CD4-positive, alpha-beta T cell treated with Interleukin-15 for 1 hour (primary cell): Measurements from ENCODE around the gene TNRC6C.

Experiments used
- DNase-seq: peaks from one replicate; pipeline ENCODE4 v3.0.0-alpha.2; 2020

TNRC6C gene

DNA sequence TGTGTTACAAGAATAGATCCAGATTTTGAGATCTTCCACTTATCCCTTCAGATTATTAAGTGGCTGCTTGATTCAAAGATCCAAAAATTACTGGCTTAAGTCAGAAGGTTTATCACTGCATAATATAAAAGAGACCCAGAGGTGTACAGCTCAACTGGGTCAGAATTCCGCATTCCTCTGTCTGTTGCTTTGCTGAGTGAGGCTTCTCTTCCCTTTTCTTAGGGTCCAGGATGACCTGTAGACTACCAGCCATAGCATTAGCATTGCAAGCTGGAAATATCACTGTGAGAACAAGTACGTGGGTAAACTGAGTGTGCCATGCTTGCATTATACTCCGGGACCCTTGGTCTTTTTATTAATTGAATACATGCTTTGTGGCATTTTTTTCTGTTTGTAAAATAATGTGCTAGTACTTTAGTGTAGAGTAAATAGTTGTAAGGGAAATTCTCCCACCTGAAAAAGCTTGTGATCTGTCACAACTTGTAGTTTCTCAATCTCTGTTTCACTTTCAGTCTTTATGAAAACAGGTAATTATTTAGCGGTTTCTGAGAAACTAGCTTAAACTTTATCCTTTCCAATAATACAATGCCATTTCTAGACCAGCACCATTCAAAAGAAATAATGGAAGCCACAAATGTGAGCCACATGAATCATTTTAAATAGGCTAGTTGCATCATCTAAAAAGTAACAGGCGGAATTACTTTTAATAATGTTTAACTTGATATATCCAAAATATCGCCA, 61.6 kb downstream of the TNRC6C start:
- DNase-seq, result no peak

DNA sequence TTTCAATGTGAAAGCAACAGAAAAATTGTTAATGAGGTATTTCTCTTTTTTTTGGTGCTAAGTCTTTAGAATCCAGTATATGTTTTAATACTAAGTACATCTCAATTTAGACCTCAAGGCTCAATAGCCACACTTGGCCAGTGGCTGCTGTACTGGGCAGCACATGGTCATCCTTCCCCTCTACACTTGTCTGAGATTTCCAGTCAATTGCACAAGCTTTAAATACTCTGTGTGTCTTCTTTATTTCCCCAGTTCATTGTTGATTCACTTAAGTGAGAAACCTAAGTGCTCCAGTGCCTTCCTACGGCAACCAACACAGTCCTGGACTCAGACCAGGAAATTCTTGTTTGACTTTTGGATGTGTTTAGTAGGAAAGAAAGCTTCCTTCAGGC, 62.2 kb downstream of the TNRC6C start:
- DNase-seq, result no peak

DNA sequence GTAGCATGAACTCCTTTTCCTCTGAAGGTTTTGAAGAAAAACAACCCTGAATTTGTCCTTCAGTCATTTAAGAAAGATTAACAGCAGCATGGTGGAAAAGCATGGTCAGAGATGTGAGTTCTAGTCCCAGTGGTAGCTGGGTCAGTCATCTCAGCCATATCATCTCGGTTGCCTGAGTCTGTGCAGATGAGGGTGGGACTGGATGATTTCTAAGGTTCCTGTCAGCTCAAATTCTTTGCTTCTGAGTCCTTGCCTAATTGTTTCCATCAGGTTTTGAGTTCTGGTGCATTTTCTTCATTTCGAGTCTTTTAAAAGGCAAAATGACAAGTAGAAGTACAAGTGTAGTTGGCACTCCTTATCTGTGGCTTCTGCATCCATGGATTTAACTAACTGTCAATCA, 63.9 kb downstream of the TNRC6C start:
- no peak for DNase-seq

DNA sequence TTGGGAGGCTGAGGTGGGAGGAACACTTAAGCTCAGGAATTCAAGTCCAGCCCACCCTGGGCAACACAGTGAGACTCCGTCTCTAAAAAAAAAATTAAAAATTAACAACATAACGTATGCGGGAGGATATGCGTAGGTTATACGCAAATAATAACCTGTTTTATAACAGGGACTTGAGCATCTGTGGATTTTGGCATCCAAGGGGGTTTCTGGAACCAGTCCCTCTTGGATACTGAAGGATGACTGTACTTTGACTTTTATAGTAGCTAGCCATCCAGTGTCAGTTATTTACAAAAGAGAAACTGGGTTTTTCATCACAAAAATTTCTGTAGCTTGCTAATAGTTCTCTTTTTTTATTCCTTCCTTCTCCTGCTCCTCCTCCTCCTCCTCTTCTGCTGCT, 64.5 kb downstream of the TNRC6C start:
- DNase-seq, result no peak

DNA sequence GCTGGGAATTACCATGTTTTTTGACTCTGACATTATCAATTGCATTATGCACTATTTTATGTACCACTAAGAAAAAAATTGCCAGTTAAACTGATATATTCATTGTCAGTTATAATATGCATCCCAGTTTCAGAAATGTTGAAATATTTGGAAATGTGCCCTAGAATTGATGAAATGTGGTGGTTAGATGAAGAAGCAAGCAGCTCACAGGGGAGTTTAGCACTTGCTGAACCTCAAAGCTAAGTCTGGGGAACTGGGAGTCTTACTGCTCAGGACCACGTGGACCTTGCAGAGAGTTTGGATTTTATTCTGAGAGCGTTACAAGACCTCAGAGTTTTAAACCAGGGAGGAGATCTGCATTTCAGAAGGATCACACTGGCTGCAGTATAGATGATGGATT, 67.9 kb downstream of the TNRC6C start:
- no peak for DNase-seq

DNA sequence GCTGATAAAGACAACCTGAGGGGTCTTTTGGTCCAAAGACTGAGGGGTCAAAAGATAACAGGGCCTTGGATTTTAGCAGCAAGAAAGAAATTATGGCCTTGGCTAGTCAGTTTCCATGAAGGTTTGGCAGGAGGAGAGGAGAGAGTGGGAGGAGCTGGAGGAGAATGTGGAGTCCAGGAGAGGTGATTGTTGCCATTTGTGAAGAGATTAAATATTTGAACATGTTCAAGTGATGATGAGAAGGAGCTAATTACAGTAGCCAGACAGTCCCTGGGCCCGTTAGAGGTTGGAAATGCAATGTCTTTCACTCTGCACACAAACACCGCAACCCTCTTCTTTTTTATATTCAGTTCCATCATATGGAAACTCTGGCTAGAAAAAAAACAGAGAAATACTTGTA, 68.6 kb downstream of the TNRC6C start:
- no peak for DNase-seq

DNA sequence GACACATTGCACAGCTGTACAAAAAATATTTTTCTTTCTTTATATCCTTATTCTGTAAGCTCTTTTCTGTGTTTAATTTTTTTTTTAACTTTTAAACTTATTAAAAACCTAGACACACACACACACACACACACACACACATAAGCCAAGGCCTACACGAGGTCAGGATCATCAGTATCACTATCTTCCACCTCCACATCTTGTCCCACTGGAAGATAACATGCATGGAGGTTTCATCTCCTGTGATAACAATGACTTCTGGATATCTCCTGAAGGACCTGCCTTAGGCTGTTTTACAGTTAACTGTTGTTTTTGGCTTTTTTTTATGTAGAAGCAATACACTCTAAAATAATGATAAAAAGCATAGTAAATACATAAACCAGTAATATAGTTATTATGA, 71.2 kb downstream of the TNRC6C start:
- DNase-seq, result no peak

DNA sequence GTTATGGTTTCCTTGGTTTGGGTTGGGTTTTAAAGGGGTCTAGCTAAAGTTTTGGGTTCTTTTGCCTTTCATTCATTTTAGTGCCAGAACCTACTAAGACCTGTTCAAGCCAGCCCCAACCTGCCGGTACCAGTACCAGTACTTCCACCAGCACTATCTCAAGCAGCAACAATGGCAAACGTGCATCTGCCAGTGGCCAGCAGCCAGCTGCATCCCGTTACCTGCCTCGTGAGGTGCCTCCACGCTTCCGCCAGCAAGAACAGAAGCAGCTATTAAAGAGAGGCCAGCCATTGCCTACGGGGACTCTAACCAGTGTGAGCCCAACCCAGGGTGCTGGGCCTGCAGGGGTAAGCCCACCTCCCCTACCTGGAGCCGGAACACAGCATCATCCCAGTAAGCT, 72.9 kb downstream of the TNRC6C start:
- DNase-seq, result no peak

DNA sequence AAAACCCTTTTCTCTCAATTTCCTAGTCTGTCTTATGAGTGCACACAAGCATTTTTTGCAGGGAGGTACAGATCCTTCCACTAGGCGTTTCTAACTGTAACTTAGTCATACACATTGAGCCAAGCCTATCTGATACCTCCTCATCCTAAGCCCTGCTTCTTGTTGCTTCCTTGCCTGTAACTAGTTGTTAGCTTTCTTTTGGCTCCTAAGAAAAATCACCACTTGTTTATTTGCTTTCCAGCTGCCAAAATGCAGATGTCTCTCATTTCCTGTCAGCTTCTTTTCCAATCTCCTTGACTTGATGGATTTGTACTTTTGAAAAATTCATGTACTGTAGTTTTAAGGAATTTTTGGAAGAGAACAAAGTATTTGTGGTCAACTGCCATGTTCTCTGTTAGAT, 73.7 kb downstream of the TNRC6C start:
- no peak for DNase-seq

DNA sequence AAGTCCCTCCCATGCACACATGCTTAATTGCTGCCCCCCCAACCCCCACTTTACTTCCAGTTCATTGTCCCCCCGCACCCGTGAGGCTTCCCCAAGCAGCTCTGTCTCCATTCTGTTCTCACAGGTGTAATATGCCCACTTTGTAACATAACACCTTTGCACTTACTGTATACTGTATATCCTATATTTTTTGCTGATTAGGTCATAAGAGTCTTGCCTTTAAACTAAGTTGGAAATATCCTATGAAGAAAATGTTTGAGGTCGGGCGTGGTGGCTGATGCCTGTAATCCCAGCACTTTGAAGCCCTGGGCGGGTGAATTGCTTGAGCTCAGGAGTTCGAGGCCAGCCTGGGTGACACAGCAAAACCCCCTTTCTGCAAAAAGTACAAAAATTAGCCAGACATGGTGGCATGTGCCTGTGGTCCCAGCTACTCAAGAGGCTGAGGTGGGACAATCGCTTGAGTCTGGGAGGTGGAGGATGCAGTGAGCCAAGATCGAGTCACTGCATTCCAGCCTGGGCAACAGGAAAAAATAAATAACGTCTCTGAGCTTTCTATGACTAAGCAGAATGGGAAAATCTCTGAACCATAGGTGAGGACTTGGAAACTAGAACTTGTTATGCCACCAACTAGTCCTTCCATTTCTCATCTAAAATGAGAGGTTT, 76.1 kb downstream of the TNRC6C start:
- DNase-seq, result no peak

DNA sequence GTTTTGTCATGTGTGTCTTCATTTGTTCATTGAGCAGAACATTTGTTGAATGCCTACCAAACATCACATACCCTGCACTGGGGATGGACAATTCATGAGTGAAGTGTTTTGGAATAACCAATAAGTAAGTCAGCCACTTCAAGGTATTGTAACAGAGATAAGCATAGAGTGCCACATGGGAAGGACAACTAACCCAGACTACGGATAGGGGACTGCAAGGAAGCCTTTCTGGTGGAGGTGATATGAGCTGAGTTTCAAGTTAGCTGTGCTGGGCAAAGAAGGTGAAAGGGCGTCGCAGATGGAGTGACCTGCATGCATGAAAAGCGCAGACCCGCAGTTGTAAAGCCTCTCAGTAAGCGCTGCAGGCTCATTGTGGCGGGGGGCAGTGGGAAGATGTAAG, 78.8 kb downstream of the TNRC6C start:
- no peak for DNase-seq

DNA sequence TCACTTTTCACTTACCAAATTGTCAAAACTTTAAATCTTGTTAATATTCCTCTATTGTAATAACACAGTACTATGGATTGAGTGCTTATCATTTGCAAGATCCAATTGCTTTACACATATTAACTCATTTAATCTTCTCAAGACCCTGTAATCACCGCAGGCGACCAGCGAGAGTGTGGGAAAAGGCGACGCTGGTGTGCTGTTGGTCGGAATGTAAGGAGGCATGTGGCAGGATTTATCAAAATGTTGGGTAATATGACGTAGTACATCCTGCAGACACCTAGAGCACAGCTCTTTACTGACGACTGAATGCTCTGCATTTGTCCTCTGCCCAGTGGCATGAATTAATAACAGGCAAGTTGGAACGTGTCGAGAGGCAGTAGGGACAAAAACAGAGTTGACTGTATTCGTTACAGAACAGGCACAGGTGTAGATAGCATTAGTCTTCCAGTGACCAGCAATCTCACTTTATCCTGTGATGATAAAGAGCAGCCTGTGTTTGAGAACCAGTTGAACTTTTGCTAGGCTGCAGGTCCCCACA, 80.3 kb downstream of the TNRC6C start:
- no peak for DNase-seq

DNA sequence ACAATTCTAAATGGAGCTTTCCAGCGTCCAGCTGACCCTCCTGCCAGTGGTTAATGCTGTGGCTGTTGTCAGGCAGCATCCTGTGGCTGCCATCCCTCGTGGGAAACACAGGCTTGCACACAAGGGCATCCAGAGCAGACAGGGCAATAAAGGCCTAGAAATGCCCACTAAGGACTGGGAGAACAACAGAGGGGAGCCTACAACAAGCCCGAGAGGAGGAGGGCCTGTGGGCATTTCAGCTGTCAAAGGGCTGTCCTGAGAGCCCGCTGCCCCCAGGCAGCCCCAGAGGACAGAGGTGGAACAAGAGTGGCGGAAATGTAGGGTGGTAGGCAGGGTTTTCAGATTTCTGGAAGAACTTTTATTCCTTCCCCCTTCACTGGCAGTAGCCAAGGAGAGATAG, 81.1 kb downstream of the TNRC6C start:
- no peak for DNase-seq

DNA sequence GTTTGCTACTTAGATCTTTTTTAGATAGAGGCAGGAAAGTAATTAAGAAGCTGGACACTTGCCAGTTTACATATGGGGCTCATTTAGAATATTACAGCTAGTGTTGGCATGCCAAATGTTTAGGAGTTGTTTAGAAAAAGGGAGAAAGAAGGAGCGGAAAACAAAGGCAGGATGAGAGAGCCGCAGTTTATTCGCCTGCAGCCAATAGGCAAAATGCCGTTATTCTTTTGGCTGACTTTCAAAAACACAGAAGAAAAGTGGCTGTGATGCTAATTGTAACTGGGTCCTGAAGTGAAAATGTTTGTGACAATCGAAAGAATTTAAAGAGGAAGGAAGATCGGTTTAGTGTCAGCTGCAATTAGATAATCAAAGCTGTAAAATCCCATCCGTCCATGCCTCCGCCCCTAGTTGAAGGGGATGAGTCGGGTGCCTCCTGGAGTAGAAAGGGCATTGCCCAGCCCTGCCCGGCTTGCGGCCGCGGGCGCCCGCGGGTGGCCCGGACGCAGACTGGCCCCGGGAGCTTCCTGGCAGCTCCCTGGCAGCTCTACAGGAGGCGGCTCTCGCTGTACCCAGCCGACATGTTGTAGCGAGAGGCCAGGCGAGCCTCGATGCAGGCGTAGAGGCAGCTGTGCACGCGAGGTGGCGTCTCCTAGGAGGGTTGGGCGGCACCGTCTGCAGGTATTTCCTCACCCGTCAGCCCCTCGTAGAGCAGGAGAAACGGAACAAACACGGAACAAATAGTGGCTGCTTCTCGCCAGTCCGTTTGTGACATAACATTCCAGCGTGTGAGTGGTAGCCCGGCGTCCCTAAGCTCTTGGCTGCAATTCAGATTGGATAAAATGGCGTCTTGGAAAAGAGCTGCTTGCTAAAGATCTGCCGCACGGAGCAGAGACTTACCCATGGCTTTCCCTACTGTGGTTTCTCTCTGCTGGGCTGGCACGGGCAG, 82.2 kb downstream of the TNRC6C start:
- DNase-seq, result peak; percentile 38

DNA sequence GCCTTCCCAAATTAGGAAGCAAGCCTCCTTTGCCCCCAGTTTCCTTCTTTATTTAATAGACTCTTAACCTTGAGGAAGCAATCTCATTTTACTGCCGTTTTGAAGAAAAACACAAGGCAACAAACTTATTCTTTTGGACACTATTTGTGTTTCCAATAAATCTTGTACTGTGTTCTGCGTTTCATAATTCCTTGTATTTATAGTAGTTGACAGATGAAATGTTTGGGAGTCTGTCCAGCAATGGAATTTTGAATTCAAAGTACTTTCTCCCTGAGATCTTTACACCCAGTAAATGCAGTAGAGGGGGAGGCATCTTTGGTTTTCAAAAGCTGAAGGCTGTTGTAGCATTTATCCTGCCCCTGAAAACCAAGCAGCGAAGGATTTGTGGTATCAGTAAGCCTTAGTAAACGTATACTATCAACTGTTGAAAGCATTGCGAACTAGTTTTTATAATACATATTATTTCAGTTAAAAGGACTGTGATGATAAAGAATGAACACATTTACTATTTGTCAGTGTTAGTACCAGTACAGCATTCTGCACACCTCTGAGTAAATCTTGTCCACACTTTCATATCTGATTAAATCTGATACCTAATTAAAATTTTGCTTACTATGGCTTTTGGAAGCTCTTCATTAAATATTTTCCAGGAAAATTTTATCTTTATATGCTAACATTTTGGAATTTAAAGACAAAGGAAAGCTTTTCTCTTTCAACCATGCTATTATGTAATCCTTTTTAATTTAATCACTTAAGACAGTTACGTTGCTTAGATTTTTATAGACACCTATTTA, 83.1 kb downstream of the TNRC6C start:
- no peak for DNase-seq

DNA sequence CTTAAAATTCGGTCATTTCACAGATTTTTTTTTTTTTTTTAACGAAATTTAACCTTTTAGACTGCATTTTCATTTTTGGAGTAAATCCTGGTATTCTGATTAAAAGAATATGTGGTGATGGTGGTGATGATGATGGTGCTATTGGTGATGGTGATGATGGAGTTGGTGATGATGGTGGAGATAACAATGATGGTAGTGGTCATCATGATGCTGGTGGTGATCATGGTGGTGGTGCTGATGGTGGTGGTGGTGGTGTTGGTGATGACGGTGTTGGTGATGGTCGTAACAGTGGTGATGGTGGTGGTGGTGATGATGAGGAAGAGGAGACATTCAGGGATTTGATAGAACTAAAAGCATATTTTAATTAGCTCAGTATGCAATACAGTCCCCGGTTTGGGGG, 84.0 kb downstream of the TNRC6C start:
- DNase-seq, result no peak

DNA sequence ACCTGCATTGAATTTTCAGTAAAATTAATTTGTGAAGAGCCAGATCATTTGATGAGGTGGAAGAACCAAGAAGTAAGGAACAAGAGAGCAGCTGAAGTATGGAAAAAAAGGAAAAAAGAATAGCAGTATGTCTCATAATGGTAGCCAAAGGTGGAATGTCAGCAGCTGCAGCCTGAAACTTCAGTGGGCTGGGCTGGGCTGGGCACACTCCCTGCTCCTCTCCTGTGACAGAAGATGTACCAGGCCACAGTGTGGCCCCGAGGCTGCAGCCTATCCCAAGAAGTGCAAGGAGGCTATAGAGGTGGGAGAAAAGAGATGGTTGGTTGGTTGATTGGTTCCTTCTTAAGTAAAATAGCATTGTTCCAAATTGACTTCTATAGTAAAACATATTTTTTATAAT, 84.5 kb downstream of the TNRC6C start:
- DNase-seq, result no peak

DNA sequence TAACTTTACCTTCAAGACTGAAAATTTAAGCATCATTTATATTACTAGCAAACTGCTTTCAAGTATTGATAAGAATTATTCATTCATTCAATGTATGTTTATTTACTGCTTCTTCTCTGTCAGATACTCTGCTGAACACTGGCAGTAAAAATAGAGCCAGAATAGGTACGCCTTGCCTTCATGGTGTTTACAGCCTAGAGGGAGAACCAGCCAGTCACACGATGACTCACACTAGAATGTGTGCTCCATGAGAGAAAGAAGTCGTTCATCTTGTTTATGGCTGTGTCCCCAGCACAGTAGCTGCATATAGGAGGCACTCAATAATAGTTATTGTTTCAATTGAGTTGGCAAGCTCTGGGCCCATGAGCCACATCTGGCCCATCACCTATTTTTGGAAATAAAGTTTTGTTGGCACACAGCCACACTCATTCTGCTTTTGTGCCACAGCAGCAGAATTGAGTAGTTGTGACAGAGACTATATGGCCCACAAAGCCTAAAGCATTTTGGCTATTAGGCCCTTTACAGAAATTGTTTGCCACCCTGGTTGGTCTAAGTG, 85.9 kb downstream of the TNRC6C start:
- DNase-seq, result no peak

DNA sequence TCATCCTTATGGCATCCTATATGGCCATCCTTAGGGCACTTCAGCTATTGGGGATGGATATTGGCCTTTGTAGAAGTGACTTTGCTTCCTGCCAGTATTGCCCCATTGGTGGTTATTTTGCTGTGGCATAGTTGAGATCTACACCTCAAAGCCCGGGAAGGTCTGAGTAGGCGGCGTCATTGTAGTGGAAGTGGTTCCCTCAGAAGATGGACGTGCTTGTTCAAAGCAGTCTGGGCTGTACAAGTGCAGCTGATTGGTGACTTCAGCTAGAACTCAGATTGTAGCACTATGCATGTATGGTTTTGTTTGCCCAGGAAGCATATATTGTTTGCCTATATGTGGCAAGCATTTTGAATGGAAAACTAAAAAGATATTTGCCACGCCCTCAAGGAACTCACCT, 86.8 kb downstream of the TNRC6C start:
- DNase-seq, result no peak

DNA sequence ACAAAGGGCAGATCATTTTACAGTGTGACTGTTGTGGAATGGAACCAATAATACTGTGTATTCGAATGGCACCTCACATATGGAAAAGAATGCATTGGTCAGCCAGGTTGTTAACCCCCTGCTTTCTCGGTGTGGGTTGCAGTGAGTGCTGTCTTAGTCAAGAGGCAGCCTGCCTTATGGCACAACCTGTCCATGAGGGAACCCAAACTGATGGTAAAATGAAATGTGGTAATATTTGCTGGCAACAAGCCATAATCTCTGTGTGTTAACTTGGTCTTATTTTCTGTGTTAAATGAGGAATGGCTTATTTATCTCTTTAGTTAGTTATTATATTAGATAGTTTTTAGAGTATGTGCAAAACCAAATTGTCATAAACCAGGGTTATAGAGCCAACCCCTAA, 88.4 kb downstream of the TNRC6C start:
- DNase-seq, result no peak

DNA sequence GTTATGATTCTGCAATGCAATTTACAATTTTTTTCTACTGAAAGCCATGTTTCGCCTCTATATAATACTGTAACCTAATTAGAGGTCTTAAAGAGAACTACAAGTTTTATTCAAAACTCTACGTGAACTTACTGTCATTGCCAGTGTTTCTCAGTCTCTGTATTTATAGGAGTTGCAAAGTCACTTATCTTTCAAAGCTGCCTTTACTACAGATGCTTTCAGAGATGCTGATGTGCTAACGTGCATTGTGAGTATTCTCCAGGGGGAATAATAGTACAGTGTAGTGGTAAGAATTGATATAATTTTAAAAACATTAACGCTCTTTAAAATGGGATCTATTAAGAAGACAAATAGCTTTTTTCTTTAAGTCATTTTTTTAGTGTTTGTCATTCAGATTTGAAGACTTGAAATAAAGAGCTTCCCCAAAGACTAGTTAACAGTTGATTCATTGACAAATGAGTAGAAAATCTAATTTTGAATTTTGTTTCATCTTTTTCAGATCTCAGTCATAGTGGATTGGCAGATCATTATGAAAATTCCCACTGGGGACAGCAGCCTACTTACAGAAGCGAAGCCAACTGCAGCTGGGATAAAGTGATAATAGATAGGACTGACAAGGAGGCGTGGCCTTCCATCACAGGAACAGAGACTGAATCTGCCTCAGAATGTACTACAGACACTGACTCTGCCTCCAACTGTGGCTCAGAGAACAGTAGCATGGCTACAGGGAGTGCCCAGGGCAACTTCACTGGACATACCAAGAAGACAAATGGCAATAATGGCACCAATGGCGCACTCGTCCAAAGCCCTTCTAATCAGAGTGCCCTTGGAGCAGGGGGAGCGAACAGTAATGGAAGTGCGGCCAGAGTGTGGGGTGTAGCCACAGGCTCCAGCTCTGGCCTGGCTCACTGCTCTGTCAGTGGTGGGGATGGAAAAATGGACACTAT, 90.1 kb downstream of the TNRC6C start:
- DNase-seq, result no peak
